HepG2 (cell line): ENCODE results near the gene KATNB1. TPM values are rescaled to one million over a fixed set of nuclear protein-coding genes. Genes with fewer than 3 reads are reported as not detected.

Source experiments
- ATAC-seq: fragments of 200-7000 bp; cut with Tn5 transposase; 3 replicates; pipeline ENCODE4 v1.9.1; 2020; ENCODE audit warnings: mild to moderate bottlenecking, moderate library complexity
- Bru-seq: library from RNA; stranded (reverse); fragments of 400-500 nt; gene quantifications from one replicate; lab custom pipeline; 2021; lab: Mats Ljungman, UMichigan
- BruChase-seq, 2 experiments: library from RNA; stranded (reverse); fragments of 400-500 nt; gene quantifications; one replicate each; lab custom pipeline; 2021; lab: Mats Ljungman, UMichigan
- BruUV-seq: library from RNA; stranded (reverse); fragments of 400-500 nt; replicated peaks from 2 replicates; lab custom pipeline; 2021; lab: Mats Ljungman, UMichigan
- CTCF ChIA-PET: fragments of 300-600 bp; formaldehyde crosslinking; extraction: SDS; loops from one replicate; lab custom pipeline; 2021; ENCODE audit warnings: low total read pairs, inconsistent platforms, low intra/inter-chr PET ratio; lab: Yijun Ruan, JAX
- POLR2A ChIA-PET: fragments of 350-600 bp; sonication (Branson Sonifier 250); formaldehyde crosslinking; loops from one replicate; lab custom pipeline; 2020; ENCODE audit warnings: antibody characterized with exemption, inconsistent platforms; lab: Yijun Ruan, JAX
- DNase-seq: peaks from one replicate; pipeline ENCODE4 v3.0.0-alpha.2; 2015; ENCODE audit warnings: low spot score
- FAIRE-seq: peaks from 3 replicates; lab custom pipeline; 2011; peaks lifted over from hg19 to GRCh38; lab: Jason Lieb, UNC
- H2AFZ ChIP-seq: one replicate; pipeline ENCODE4 v1.6.1; 2011; ENCODE audit warnings: low read length, inconsistent platforms
- H3K27ac ChIP-seq: fragments of 300-600 bp; 3 replicates; pipeline ENCODE4 v1.8.0; 2011; ENCODE audit warnings: mixed run types, mild to moderate bottlenecking, mixed read lengths, low read length, inconsistent platforms; ENCODE audit not compliant: insufficient read depth; ENCODE audit errors: extremely low read length
- H3K27me3 ChIP-seq, 2 experiments: fragments of 200-600 bp in 1 of 2; 2 replicates in 1 of 2; 3 replicates in 1 of 2; pipeline versions ENCODE4 v1.6.0 to v1.8.0; 2011; ENCODE audit warnings: low read length in 2 of 2, mild to moderate bottlenecking in 2 of 2, moderate library complexity in 2 of 2, inconsistent platforms in 1 of 2; ENCODE audit not compliant: insufficient read depth in 2 of 2, control insufficient read depth in 1 of 2
- H3K36me3 ChIP-seq, 2 experiments: fragments of 200-600 bp in 1 of 2; replicated peaks in 1 of 2; 2 replicates in 1 of 2; 3 replicates in 1 of 2; pipeline versions ENCODE4 v1.5.1 to v1.8.0; 2011; ENCODE audit warnings: low read length in 2 of 2, inconsistent platforms in 1 of 2; ENCODE audit not compliant: insufficient read depth in 2 of 2, control insufficient read depth in 1 of 2
- H3K4me1 ChIP-seq: 2 replicates; pipeline ENCODE4 v1.5.1; 2012; ENCODE audit warnings: low read length, inconsistent platforms; ENCODE audit not compliant: insufficient read depth
- H3K4me2 ChIP-seq: 2 replicates; pipeline ENCODE4 v1.6.0; 2011; ENCODE audit warnings: low read depth, low read length, inconsistent platforms
- H3K4me3 ChIP-seq, 3 experiments: fragments of 200-600 bp in 1 of 3; sonication (generic), shearing (Covaris generic) in 1 of 3; replicated peaks in 1 of 3; 2 replicates each; pipeline ENCODE4 v1.5.1; 2011 to 2016; ENCODE audit warnings: low read length in 3 of 3, inconsistent platforms in 2 of 3, low read depth in 2 of 3, mild to moderate bottlenecking in 2 of 3, control low read depth in 1 of 3, mixed read lengths in 1 of 3; ENCODE audit not compliant: insufficient read depth in 1 of 3
- H3K79me2 ChIP-seq: one replicate; pipeline ENCODE4 v1.6.1; 2011; ENCODE audit warnings: low read length, inconsistent platforms; ENCODE audit not compliant: insufficient read depth
- H3K9ac ChIP-seq: 2 replicates; pipeline ENCODE4 v1.6.0; 2011; ENCODE audit warnings: mild to moderate bottlenecking, low read depth, low read length, inconsistent platforms; ENCODE audit not compliant: insufficient read depth
- H3K9me3 ChIP-seq: 2 replicates; pipeline ENCODE4 v1.5.1; 2012; ENCODE audit warnings: mild to moderate bottlenecking, low read length
- H4K20me1 ChIP-seq: 2 replicates; pipeline ENCODE4 v1.6.0; 2011; ENCODE audit warnings: inconsistent platforms, mild to moderate bottlenecking, low read length, moderate library complexity; ENCODE audit not compliant: insufficient read depth
- EED ChIP-seq: sonication (generic); formaldehyde crosslinking; IDR thresholded peaks from 2 replicates; pipeline ENCODE4 v1.5.0; 2020; ENCODE audit warnings: mild to moderate bottlenecking, missing genetic modification reagents
- JARID2 ChIP-seq: sonication (generic); formaldehyde crosslinking; IDR thresholded peaks from 2 replicates; pipeline ENCODE4 v1.8.1; 2023; ENCODE audit warnings: missing genetic modification reagents, inconsistent platforms; ENCODE audit not compliant: insufficient replicate concordance
- KLF6 ChIP-seq: IDR thresholded peaks from 2 replicates; pipeline ENCODE4 v1.8.0; 2016; ENCODE audit warnings: missing biosample characterization, missing genetic modification reagents
- LCORL ChIP-seq, 2 experiments: fragments of 450-650 bp in 1 of 2; sonication (generic) in 1 of 2; formaldehyde crosslinking in 1 of 2; IDR thresholded peaks; 2 replicates each; pipeline versions ENCODE4 v1.5.0 to v1.6.1; 2017 to 2020; ENCODE audit warnings: antibody characterized with exemption in 1 of 2, missing genetic modification reagents in 1 of 2
- MLX ChIP-seq: IDR thresholded peaks from 2 replicates; pipeline ENCODE4 v1.6.1; 2016
- NR2F2 ChIP-seq: IDR thresholded peaks from 2 replicates; pipeline ENCODE4 v1.6.1; 2012; ENCODE audit warnings: low read depth, inconsistent platforms, borderline replicate concordance
- RAD21 ChIP-seq: fragments of 450-650 bp; formaldehyde crosslinking; IDR thresholded peaks from 2 replicates; pipeline ENCODE4 v1.5.0; 2020; ENCODE audit warnings: mild to moderate bottlenecking
- RBM39 ChIP-seq: fragments of 200-400 bp; formaldehyde crosslinking; IDR thresholded peaks from one replicate; pipeline ENCODE4 v1.6.1; 2018; ENCODE audit warnings: antibody characterized with exemption, mild to moderate bottlenecking, low read depth, low read length; ENCODE audit not compliant: poor library complexity, severe bottlenecking
- SALL2 ChIP-seq: sonication (generic); formaldehyde crosslinking; IDR thresholded peaks from 2 replicates; pipeline ENCODE4 v1.8.1; 2023; ENCODE audit warnings: mild to moderate bottlenecking, missing genetic modification reagents, inconsistent platforms
- SRSF4 ChIP-seq: fragments of 200-400 bp; formaldehyde crosslinking; IDR thresholded peaks from one replicate; pipeline ENCODE4 v1.6.1; 2018; ENCODE audit warnings: mild to moderate bottlenecking, low read depth, low read length, moderate library complexity; ENCODE audit not compliant: poor library complexity, severe bottlenecking
- ZNF143 ChIP-seq: sonication (generic); formaldehyde crosslinking; IDR thresholded peaks from 2 replicates; pipeline ENCODE4 v1.4.0; 2020; ENCODE audit warnings: missing genetic modification reagents
- ZNF235 ChIP-seq: sonication (generic); formaldehyde crosslinking; IDR thresholded peaks from 2 replicates; pipeline ENCODE4 v1.8.1; 2023; ENCODE audit warnings: mild to moderate bottlenecking, missing genetic modification reagents, borderline replicate concordance
- ZNF546 ChIP-seq: sonication (generic); formaldehyde crosslinking; conservative IDR thresholded peaks from 2 replicates; pipeline ENCODE4 v1.8.1; 2023; ENCODE audit warnings: mild to moderate bottlenecking, missing genetic modification reagents
- ZNF639 ChIP-seq: conservative IDR thresholded peaks from 2 replicates; pipeline ENCODE4 v1.6.1; 2018; ENCODE audit warnings: missing genetic modification reagents
- ZNF670 ChIP-seq: sonication (generic); formaldehyde crosslinking; IDR thresholded peaks from 2 replicates; pipeline ENCODE4 v1.8.0; 2022; ENCODE audit warnings: mild to moderate bottlenecking, missing genetic modification reagents, borderline replicate concordance
- ZNF724P ChIP-seq: sonication (generic); formaldehyde crosslinking; IDR thresholded peaks from 2 replicates; pipeline ENCODE4 v1.8.0; 2022; ENCODE audit warnings: missing genetic modification reagents, borderline replicate concordance
- WGBS: methylation state at CpG from one replicate; pipeline ENCODE4 v1.1.6; 2017; ENCODE audit warnings: low lambda C conversion rate; 5-methylcytosine and 5-hydroxymethylcytosine counted together
- in situ Hi-C: cut with HindIII; loops from 2 replicates; pipeline ENCODE4 v1.10.0; 2017; ENCODE audit warnings: low pct_unique_long_range_greater_than_20kb; ENCODE audit not compliant: extremely low pct_ligation_motif_present
- intact Hi-C: fragments of 100-400 bp; cut with micrococcal nuclease; formaldehyde crosslinking; loops from one replicate; pipeline ENCODE4 v1.10.0; 2022; ENCODE audit not compliant: unreplicated experiment
- long read RNA-seq, 2 experiments: library from RNA in 1 of 2; library from polyadenylated mRNA in 1 of 2; stranded (forward) in 1 of 2; unstranded in 1 of 2; transcript quantifications; one replicate each; pipeline ENCODE4 v2.0.0, GENCODE V29; 2019 to 2022
- polyA minus RNA-seq, 3 experiments: library from RNA; depleted of rRNA, polyadenylated mRNA; stranded (reverse); fragments of >200 nt; gene quantifications; 2 replicates each; pipeline ENCODE4 v1.2.3, GENCODE V29; 2011; ENCODE audit warnings: low replicate concordance in 1 of 3
- polyA plus RNA-seq, 8 experiments: library from polyadenylated mRNA; depleted of rRNA in 3 of 8; stranded (reverse) in 7 of 8; unstranded in 1 of 8; fragments of >200 nt; fragmentation: Illumina TruSeq in 4 of 8; extraction: Trizol in 4 of 8; gene quantifications; 2 replicates each; pipeline versions ENCODE4 v1.2.1 to v1.2.3, GENCODE V29; 2011 to 2016; ENCODE audit warnings: low read depth in 4 of 8, missing spikeins in 1 of 8, mixed read lengths in 1 of 8; ENCODE audit not compliant: insufficient read depth in 1 of 8
- total RNA-seq, 5 experiments: library from RNA; depleted of rRNA; stranded (reverse); fragments of >200 nt; fragmentation: Illumina TruSeq; extraction: Trizol; gene quantifications; 2 replicates each; pipeline ENCODE4 v1.2.3, GENCODE V29; 2016; ENCODE audit warnings: low read depth in 1 of 5

KATNB1 gene
- 25.2 and 31.5 TPM in 2 replicates for total RNA-seq (2016; rRNA removed; fragmentation: Illumina TruSeq; extraction: Trizol)
- 14.2 and 18.3 TPM in 2 replicates for total RNA-seq (2016; cell fraction: cytosol; rRNA removed; fragmentation: Illumina TruSeq; extraction: Trizol; ENCODE audit: low read depth)
- total RNA-seq (2016; cell fraction: insoluble cytoplasmic fraction; rRNA removed; fragmentation: Illumina TruSeq; extraction: Trizol) = 21.2 and 33.1 TPM in 2 replicates
- total RNA-seq (2016; cell fraction: membrane; rRNA removed; fragmentation: Illumina TruSeq; extraction: Trizol) = 34.3 and 42.2 TPM in 2 replicates
- total RNA-seq (2016; cell fraction: nucleus; rRNA removed; fragmentation: Illumina TruSeq; extraction: Trizol) = 21.9 and 25.7 TPM in 2 replicates
- 39.8 and 43.5 TPM in 2 replicates for polyA plus RNA-seq (2011; rRNA removed)
- polyA plus RNA-seq (2011; cell fraction: cytosol; rRNA removed) = 17.4 and 27.7 TPM in 2 replicates
- polyA plus RNA-seq (2011; cell fraction: nucleus; rRNA removed) = 122 and 146 TPM in 2 replicates
- 16.2 and 20.9 TPM in 2 replicates for polyA plus RNA-seq (2012)
- 15.0 and 20.0 TPM in 2 replicates for polyA plus RNA-seq (2016; cell fraction: cytosol; fragmentation: Illumina TruSeq; extraction: Trizol; ENCODE audit: low read depth)
- polyA plus RNA-seq (2016; cell fraction: insoluble cytoplasmic fraction; fragmentation: Illumina TruSeq; extraction: Trizol; ENCODE audit: low read depth) = 22.6 and 30.3 TPM in 2 replicates
- polyA plus RNA-seq (2016; cell fraction: membrane; fragmentation: Illumina TruSeq; extraction: Trizol; ENCODE audit: low read depth) = 30.4 and 34.5 TPM in 2 replicates
- 49.3 and 53.8 TPM in 2 replicates for polyA plus RNA-seq (2016; cell fraction: nucleus; fragmentation: Illumina TruSeq; extraction: Trizol; ENCODE audit: insufficient read depth, low read depth)
- 29.8 and 60.0 TPM in 2 replicates for polyA minus RNA-seq (2011; rRNA and poly(A)+ RNA removed; ENCODE audit: low replicate concordance)
- polyA minus RNA-seq (2011; cell fraction: cytosol; rRNA and poly(A)+ RNA removed) = 13.6 and 19.1 TPM in 2 replicates
- 27.9 and 30.3 TPM in 2 replicates for polyA minus RNA-seq (2011; cell fraction: nucleus; rRNA and poly(A)+ RNA removed)
- Bru-seq, nascent RNA = percentile 59 among the genes with signal in this experiment
- BruChase-seq, experiment 1, labeled RNA remaining after a 6-hour chase = percentile 68 among the genes with signal in this experiment
- percentile 61 among the genes with signal in this experiment for BruChase-seq, experiment 2, labeled RNA remaining after a 2-hour chase
- long read RNA-seq, experiment 1, transcript KATNB1-201 (20 exons, 2,664 nt) = major isoform, 32 of 54 reads
- long read RNA-seq, experiment 1, partial matches to known transcripts = 8 of 54 reads
- long read RNA-seq, experiment 1, other reads (novel, unspliced or antisense) = 14 of 54 reads
- long read RNA-seq, experiment 2, partial matches to known transcripts = 54 of 110 reads
- long read RNA-seq, experiment 2, other reads (novel, unspliced or antisense) = 56 of 110 reads

GRCh38 chr16:57735755-57736418 is at the start of gene KATNB1:
KATNB1 (plus strand) TSS chr16:57735770; CDS start chr16:57737244, 1,474 bp downstream.
- H2AFZ ChIP-seq = peak within 1 kb of the TSS; percentile 20
- peak within 1 kb of the TSS; percentile 86 for H3K9ac ChIP-seq
- H3K4me1 ChIP-seq = peaks cover 34% of the 10 kb centered on the region
- ATAC-seq = no peak
- no peaks in the 10 kb centered on the region for H3K9me3 ChIP-seq
- no peaks in the 10 kb centered on the region for H3K36me3 ChIP-seq
- DNase-seq = no peak
- BruUV-seq = no TSS peak
- CTCF ChIA-PET = interaction anchor here (0.8 to 1.1 kb wide), 2 partner anchors 86 to 87 kb away, joined by 5 to 7 read pairs; no protein-coding TSS in a partner anchor
- under 1% methylated on average over 31 of the region's 35 CpGs for WGBS
- FAIRE-seq = no peak
- in situ Hi-C loops = no loop called here
- no peaks in the 10 kb centered on the region; a peak in 1 of 5 replicates for H3K27me3 ChIP-seq
- peak within 1 kb of the TSS; percentile 82 to 91 (median 82) for H3K4me3 ChIP-seq
- peak within 1 kb of the TSS; percentile 81 for H3K27ac ChIP-seq
- no peaks in the 10 kb centered on the region for H4K20me1 ChIP-seq
- POLR2A ChIA-PET = interaction anchor here (0.6 to 3.7 kb wide), 50 partner anchors 10 to 393 kb away, joined by 3 to 41 read pairs (median 6); partner anchors contain the start of genes ADGRG3, CFAP20, CIAPIN1 and COQ9
- intact Hi-C loops = loop anchor here (1.0 to 10.0 kb wide), 3 partner anchors 87 to 269 kb away; partner anchors contain the start of genes USB1 and ZNF319
- H3K4me2 ChIP-seq = peak within 1 kb of the TSS; percentile 100
- no peaks in the 10 kb centered on the region for H3K79me2 ChIP-seq
- TF ChIP-seq RBM39 (peak; percentile 24), NR2F2 (no peak), JARID2 (CRISPR knock-in tag) (no peak), ZNF235 (CRISPR knock-in tag) (0 out of 2 replicates have a peak, but pooled peaks have one; percentile 53), EED (peak; percentile 94; the same call in 1 of the 2 replicates), SRSF4 (no peak), ZNF546 (no peak), SALL2 (no peak), KLF6 (CRISPR knock-in tag) (0 out of 2 replicates have a peak, but pooled peaks have one; percentile 33), RAD21 (CRISPR knock-in tag) (peak; percentile 43), ZNF724P (CRISPR knock-in tag) (no peak), MLX (0 out of 2 replicates have a peak, but pooled peaks have one; percentile 10), ZNF639 (CRISPR knock-in tag) (0 out of 2 replicates have a peak, but pooled peaks have one; percentile 13), ZNF143 (CRISPR knock-in tag) (0 out of 2 replicates have a peak, but pooled peaks have one; percentile 7), LCORL (IDR thresholded peaks at IDR 0.05) (no peak), LCORL (CRISPR knock-in tag; IDR thresholded peaks at IDR 0.05) (peak; percentile 41; the same call in 1 of the 2 replicates), ZNF670 (CRISPR knock-in tag) (no peak)
